Hematopoietic multipotent progenitor cell treated with erythropoietin and hydrocortisone succinate and interleukin-3 and kit ligand, for 17 days (in vitro differentiated cells): ENCODE measurements around the gene PLCH2.
"Not testable (repeated sequence)": the region's sequence is repeated elsewhere in the genome, so short reads cannot be mapped to it uniquely, and the experiment has no call there.

Experiments used
- DNase-seq: peaks from one replicate; pipeline ENCODE4 v3.0.0-alpha.2; 2015; ENCODE audit warnings: low spot score

The PLCH2 gene

GRCh38 chr1:2544875-2545640 lies 69.0 kb downstream of the PLCH2 start:
- no peak for DNase-seq

- peak; percentile 85 for DNase-seq
These were observed 69.8 kb downstream of the PLCH2 start for GRCh38 chr1:2545754-2546514.

GRCh38 chr1:2546515-2547209 lies 70.6 kb downstream of the PLCH2 start:
- peak; percentile 82 for DNase-seq

- DNase-seq = no peak
These were observed 71.3 kb downstream of the PLCH2 start for GRCh38 chr1:2547210-2548067.

DNA sequence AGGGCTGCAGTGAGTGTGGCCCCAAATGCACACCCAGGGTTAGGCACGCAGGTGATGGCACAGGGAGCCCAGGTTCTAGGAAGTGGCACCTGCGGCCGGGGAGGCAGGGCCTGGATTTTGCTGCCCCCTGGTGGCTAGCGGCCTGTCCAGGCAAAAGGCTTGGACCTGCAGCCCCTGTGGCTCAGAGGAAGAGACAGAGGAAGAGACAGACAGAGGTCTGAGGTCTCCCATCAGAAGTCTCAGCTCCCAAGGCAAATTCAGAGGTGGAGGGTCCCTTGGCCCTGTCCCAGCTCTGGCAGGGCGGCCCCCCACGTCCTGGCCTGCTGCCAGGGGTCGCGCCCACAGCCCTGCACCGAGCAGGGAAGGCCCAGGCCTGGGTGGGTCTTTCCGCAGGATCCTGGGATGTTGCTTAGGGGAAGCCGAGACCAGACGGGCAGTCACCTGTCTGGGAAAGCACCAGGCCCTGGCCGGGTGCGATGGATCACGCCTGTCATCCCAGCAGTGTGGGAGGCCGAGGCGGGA lies 72.0 kb downstream of the PLCH2 start:
- peak; percentile 86 for DNase-seq

- DNase-seq = not testable (repeated sequence)
These were observed 73.4 kb downstream of the PLCH2 start for GRCh38 chr1:2549367-2550029.

DNA sequence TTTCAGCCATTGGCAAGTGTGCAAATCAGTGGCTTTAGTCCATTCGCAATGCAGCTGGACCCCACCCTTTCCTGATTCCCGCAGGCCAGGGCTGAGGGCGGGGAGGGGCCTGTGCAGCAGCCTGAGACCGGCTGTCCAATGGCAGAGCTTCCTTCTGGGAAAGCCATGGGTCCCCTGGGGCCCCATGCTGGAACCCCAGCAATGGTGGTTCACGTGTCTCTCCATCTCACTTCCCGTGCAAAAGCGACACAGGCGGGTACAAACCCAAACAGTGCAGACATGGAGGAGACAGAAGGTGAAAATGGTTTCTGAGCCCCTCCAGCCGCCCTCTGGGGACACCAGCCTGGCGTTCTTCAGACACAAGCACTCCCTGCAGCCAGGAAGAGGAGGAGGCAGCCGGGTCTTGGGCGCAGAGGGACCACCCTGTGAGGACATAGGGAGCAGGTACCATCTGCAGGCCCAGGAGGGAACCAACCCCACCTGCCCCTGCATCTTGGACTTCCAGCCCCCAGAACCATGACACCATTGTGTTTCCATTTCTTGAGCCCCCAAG lies 74.3 kb downstream of the PLCH2 start:
- DNase-seq = not testable (repeated sequence)

GRCh38 chr1:2551544-2551943 lies 75.5 kb downstream of the PLCH2 start:
- DNase-seq = not testable (repeated sequence)

DNA sequence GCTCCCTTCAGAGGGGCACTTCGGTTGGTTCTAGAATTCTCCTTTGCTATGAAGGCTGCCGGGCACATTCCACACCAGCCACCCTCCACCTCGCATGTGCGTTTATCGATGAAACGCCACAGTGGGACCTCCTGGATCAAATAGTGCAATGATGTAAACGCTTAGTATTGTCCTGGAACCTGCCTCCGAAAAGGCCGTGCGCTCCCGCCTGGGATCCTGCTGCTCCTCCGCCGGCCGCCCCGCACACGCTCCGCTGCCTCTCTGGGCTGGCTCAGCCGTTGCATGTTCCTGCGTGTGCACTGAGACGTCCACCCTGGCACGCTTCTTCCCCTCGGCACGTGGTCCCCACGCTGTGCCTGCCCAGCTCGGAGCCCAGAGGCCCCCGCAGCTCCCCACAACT lies 76.1 kb downstream of the PLCH2 start:
- DNase-seq = no peak

DNA sequence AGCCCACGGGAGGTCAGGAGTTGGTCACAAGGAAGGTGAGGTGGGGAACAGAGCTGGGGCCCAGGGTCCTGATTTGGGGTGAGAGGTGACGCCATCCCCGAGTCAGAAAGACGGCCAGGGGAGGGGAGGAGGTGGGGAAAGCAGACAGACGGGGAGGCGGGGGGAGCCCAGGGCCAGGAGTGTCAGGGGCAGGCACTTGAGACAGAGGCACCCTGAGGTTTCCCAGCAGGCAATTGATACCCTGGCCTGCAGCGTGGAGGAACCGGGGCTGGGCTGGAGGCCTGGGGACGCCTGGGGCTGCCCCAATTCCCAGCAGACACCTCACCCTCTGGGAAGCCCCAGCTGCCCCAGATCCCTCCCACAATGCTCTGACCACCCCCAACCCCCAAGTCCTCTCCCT lies 77.0 kb downstream of the PLCH2 start:
- not testable (repeated sequence) for DNase-seq

DNA sequence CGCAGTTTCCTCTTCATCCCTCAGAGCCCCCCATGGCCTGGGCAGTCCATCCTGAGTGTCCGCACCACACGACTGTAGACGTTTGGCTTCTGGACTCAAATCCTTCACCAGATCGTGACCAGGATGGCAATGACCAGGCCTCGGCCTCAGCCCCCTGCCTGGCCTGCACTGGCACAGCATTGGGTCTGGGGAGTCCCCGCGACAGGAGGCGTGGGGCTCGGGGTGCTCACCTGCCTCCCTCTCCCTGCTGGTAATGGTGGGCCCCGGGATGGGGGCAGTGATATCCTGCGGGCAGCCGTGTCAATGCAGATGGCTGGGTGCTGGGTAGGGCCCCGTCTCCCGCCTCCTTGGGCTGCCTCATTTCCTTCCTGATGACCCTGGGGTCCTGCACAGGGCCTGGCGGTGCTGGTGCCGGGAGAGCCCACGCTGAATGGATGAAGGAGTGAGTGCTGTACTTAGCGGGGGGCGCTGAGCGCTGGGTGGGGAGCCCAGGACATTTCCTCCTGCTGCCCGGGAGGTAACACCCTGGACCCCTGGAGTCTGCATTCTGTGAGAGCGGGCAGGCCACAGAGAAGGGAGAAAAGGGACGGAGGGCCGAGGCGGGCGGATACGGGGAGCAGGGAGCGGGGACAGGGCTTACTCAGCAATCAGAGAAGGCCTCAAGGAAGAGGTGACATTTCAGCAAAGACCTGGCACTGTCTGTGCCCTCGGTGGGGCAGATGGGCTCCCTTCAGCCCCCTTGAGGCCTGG lies 78.0 kb downstream of the PLCH2 start:
- DNase-seq = no peak

- no peak for DNase-seq
These were observed 78.7 kb downstream of the PLCH2 start for GRCh38 chr1:2554621-2555387.
